Activated T-helper 17 cell treated with anti-CD3 and anti-CD28 coated beads, Interleukin-2, amount 50 U/mL, for 72 hours (primary cell): ENCODE measurements around the gene TBC1D9B. TPM values are rescaled to one million over a fixed set of nuclear protein-coding genes. Genes with fewer than 3 reads are reported as not detected.

Source experiments
- ATAC-seq: fragments of 150-1000 bp; cut with Tn5 transposase; replicated peaks from 2 replicates; pipeline ENCODE4 v1.10.0; 2021; ENCODE audit warnings: mild to moderate bottlenecking, moderate library complexity
- H3K27ac Mint-ChIP-seq: one replicate; pipeline ENCODE4 v1.8.0; 2022; ENCODE audit warnings: mixed read lengths
- H3K27me3 Mint-ChIP-seq: one replicate; pipeline ENCODE4 v1.8.0; 2022; ENCODE audit warnings: mixed read lengths
- H3K36me3 Mint-ChIP-seq: one replicate; pipeline ENCODE4 v1.8.0; 2022; ENCODE audit warnings: low read depth, mild to moderate bottlenecking, mixed read lengths
- H3K4me1 Mint-ChIP-seq: one replicate; pipeline ENCODE4 v1.8.0; 2022; ENCODE audit warnings: mixed read lengths
- H3K4me3 Mint-ChIP-seq: one replicate; pipeline ENCODE4 v1.8.0; 2022; ENCODE audit warnings: mild to moderate bottlenecking, mixed read lengths
- H3K9me3 Mint-ChIP-seq: one replicate; pipeline ENCODE4 v1.8.0; 2022; ENCODE audit warnings: mixed read lengths
- total RNA-seq, 2 donors: library from RNA; stranded (reverse); gene quantifications; one replicate each; pipeline ENCODE4 v1.2.3, GENCODE V29; 2022

Gene TBC1D9B
- total RNA-seq, 2 donors from 2014 or later, result 96.5 to 116 TPM

DNA sequence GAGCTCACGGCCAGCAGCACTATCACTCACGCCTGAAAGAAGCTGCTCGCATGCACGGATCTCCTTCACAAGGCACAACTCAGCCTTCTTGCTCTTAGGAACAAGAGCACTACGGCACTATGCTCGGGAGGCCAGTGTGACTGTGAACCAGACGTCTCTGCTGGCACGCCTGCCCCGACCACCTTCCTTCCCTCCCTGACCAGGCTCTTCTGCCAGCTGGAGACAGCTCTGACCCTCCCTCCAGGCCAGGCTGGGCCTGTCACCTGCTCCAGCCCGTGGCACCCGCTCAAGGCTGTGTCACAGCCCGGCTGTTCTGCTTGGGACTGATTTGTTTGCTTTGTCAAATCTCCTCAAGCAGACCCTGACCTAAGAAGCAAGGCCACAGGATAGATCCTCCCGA lies 7.0 kb downstream of the TBC1D9B start:
- Mint-ChIP-seq H3K9me3 (no peaks in the 10 kb centered on the region), H3K4me3 (no peak overlapping the region), H3K27ac (no peak overlapping the region), H3K4me1 (no peaks in the 10 kb centered on the region), H3K27me3 (no peaks in the 10 kb centered on the region), H3K36me3 (peaks cover 80% of the 10 kb centered on the region)
- no peak for ATAC-seq

DNA sequence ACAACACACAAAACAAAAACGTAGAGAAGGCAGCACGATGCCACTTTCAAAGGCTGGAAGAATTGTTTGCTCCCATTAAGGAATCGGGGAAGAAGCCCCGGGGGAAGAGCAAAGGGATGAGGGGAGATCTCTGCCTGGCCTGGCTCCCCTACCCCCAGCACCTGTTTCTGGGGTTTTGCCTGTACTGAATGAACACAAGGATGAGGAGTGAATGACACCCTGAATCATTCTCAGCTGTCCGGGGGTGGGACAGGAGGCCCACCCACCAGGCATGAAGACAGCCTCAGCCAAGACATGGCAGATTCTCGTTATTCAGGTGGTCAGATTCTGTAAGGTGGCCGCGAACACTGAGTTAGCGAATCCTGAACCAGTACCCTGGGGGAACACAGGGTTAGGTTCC lies 7.5 kb downstream of the TBC1D9B start:
- Mint-ChIP-seq H3K27me3 (no peaks in the 10 kb centered on the region), H3K9me3 (no peaks in the 10 kb centered on the region), H3K27ac (no peak overlapping the region), H3K4me3 (no peak overlapping the region), H3K4me1 (no peaks in the 10 kb centered on the region), H3K36me3 (peaks cover 80% of the 10 kb centered on the region)
- no peak for ATAC-seq

DNA sequence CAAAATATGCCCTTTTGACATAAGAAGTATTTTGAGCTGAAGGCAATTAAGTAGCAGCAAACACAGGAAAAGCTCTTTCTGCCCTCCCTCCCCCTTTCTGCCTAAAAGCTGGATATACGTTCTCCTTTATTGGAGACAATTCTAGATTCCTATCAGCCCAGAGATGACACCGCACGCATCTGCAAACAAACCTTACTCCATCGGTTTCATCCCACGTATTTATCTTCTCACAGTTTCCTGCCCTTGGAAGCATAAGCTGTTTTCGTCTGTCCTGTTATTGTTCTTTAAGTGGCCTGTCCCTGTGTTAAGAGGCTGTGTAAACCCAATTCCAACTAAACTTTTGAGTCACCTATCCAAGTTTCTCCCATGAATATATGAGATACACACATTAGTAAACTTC lies 11.8 kb downstream of the TBC1D9B start:
- Mint-ChIP-seq H3K4me3 (no peak overlapping the region), H3K27ac (no peak overlapping the region)

DNA sequence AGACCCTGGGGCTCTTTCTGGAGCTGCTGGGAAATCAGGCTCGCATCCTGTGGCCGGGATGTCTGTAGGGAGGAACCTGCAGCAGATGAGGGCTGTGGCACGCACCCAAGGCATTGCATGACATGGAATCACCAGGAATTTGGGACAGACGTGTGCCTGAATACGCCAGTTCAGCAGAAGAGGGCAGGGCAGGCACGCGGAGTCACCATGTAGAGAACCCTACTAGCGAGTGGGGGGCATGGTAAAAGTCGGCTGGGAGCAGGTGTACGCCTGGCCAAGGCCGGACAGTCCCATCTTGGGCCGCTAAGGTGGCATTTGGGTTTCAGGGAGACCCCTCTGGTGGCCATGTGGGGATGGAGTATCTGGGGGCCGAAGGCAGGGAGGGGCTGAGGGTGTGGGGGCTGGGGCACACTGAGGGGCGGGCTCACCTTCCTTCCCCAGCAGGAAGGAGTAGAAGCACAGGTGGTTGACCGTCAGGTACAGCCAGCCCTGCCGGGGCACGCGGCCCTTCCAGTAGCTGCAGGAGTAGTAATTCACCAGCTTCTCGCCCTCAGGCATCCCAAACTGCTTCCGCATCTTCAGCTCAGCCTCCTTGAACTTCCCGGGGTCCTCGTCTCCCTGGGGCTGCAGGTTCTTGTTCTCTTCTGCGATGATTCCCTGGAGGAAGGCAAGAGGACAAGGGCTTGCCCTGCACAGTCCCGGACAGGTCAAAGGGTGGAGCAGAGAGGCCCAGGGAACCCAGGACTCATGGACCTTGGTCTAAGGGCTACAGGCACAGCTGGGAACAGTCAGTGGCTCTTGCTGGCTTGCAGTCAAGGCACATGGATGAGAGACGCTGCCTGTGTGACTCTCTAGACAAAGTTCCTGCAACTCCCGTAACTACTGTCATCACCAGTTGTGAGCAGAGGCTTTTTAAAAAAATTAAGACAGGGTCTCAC lies 13.5 kb downstream of the TBC1D9B start:
- Mint-ChIP-seq H3K27me3 (no peaks in the 10 kb centered on the region), H3K4me3 (no peak overlapping the region), H3K27ac (no peak overlapping the region), H3K9me3 (no peaks in the 10 kb centered on the region), H3K4me1 (no peaks in the 10 kb centered on the region), H3K36me3 (peaks cover 58% of the 10 kb centered on the region)
- no peak for ATAC-seq

More for the DNA sequence above, 11.8 kb downstream of the TBC1D9B start:
- Mint-ChIP-seq H3K36me3 (peaks cover 58% of the 10 kb centered on the region), H3K9me3 (no peaks in the 10 kb centered on the region), H3K27me3 (no peaks in the 10 kb centered on the region), H3K4me1 (no peaks in the 10 kb centered on the region)
- ATAC-seq, result no peak

DNA sequence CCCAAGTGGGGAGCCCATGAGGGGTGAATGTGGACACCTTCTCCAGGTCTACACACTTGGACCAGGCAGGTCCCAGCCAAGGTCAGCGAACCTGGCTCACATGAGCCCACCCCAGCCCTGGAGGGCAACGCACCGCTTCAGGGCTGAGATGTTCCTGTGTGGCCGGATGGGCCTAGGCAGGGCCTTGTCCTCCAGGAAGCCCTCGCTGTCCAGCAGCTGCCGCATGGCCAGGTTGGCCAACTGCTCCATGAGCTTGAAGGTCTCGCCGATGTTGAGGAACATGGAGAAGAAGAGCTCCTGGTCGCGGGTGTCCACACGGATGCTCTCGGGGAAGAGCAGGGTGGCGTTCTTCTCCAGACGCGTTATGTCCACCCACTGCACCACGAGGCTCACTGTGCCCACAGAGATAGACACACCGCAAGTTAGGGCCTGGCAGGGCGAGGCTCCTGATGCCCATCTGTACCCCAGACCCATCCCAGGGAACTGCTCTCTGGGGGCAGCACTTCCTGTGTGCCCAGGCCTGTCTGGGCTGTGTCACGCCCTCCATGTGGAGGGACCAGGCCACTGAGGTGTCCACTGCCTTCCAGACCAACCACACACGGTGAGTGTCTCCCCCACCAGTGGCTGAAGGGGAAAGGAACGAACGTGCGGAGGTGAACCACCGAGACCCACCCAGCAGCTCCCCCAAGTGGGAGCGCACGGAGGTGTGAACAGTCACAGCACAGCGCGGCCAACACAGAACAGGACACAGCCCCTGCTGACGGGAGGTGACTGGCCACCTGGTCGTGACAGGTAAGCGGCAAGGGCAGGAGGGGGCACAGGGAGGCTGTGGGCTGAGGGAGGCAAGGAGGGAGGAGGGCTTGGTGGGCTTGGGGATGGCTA lies 14.4 kb downstream of the TBC1D9B start:
- Mint-ChIP-seq H3K4me3 (no peak overlapping the region), H3K4me1 (no peaks in the 10 kb centered on the region), H3K27me3 (no peaks in the 10 kb centered on the region), H3K27ac (no peak overlapping the region), H3K36me3 (peaks cover 58% of the 10 kb centered on the region), H3K9me3 (no peaks in the 10 kb centered on the region)
- ATAC-seq, result no peak

DNA sequence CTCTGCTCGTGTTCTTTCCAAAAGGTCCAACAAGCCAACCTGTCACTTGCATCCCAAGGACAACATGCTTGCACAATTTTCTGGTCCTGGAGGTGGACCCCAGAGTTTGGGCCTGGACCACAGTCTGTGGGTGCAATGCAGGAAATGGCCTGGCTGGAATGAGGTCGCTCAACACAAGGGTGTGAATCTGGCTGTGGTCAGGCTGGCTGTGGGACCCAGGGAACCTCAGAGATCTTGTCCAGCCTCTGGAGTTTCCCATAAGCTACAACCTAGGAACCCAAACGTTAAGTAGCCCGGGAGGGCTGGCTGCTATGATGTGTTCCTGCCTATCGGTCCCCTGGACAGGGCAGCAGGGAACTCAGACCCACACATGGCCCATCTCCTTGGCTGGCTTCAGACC lies 15.4 kb downstream of the TBC1D9B start:
- no peak overlapping the region for H3K4me3 Mint-ChIP-seq
- peaks cover 61% of the 10 kb centered on the region for H3K36me3 Mint-ChIP-seq
- ATAC-seq, result no peak
- H3K9me3 Mint-ChIP-seq, result no peaks in the 10 kb centered on the region
- H3K27me3 Mint-ChIP-seq, result no peaks in the 10 kb centered on the region
- no peak overlapping the region for H3K27ac Mint-ChIP-seq
- no peaks in the 10 kb centered on the region for H3K4me1 Mint-ChIP-seq

DNA sequence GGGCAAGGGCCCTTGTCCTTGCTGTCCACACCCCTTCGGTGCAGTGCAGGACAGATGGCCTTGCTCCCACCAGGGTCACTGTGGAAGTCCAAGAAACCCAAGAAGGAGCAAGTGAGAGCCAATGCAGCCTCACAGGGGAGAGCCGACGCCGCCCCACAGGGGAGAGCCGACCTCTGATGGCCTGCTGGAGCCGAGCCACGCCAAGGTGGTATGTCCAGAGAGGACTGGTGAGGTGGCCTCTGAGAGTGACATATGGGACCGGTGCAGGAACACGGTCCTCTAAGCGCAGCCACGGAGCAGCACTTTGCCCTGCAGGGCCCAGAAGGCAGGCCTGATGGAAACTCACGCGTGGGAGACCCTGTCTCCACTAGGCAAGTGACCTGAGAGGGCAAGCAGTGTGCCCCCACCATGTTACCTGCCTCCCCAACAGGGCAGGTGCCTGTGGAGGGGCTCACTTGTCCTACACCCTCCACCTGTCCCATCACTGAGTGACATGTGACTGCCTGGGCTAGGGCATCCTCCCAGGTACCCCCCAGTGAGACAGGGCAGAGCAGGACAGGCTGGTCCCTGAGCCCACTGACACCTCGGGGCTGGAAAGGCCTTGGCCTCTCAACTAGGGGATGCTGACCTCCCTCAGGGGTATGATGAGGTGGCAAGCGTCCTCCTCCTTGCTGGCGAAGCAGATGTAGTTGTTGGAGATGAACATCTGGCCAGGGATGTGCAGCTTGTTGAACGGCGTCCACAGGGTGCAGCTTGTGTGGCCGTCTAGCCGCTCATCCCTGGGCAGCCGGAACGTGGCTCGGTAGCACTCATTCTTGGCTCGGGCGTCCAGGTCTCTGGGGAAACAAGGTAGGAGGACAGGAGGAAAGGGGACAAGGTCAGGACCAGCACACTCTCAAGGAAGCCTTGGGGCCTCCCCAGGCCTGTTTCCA lies 16.7 kb downstream of the TBC1D9B start:
- H3K9me3 Mint-ChIP-seq, result no peaks in the 10 kb centered on the region
- ATAC-seq, result no peak
- peaks cover 66% of the 10 kb centered on the region for H3K36me3 Mint-ChIP-seq

DNA sequence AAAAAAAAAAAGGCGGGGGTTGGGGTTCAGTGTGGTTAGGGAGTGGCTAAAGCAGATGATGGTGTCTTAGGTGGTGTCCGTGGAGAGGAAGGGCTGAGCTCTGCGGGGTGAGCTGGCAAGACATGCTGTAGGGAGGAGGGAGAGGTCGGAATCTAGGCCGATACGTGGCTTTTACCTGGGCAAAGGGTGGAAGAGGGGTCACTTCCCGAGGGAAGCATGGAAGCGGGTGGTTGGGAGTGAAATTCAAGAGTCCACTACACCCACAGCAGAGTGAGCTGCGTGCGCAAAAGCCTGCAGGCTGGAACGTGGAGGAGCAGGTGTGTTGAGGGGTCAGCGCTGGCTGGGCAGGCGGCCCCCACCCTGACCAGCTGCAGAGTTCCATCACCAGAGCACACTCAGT lies 17.8 kb downstream of the TBC1D9B start:
- no peaks in the 10 kb centered on the region for H3K27me3 Mint-ChIP-seq
- ATAC-seq, result no peak
- no peak overlapping the region for H3K4me3 Mint-ChIP-seq
- H3K4me1 Mint-ChIP-seq, result no peaks in the 10 kb centered on the region
- no peaks in the 10 kb centered on the region for H3K9me3 Mint-ChIP-seq
- peaks cover 66% of the 10 kb centered on the region for H3K36me3 Mint-ChIP-seq
- H3K27ac Mint-ChIP-seq, result no peak overlapping the region

More for the DNA sequence above, 16.7 kb downstream of the TBC1D9B start:
- Mint-ChIP-seq H3K4me1 (no peaks in the 10 kb centered on the region), H3K4me3 (no peak overlapping the region), H3K27me3 (no peaks in the 10 kb centered on the region), H3K27ac (no peak overlapping the region)

DNA sequence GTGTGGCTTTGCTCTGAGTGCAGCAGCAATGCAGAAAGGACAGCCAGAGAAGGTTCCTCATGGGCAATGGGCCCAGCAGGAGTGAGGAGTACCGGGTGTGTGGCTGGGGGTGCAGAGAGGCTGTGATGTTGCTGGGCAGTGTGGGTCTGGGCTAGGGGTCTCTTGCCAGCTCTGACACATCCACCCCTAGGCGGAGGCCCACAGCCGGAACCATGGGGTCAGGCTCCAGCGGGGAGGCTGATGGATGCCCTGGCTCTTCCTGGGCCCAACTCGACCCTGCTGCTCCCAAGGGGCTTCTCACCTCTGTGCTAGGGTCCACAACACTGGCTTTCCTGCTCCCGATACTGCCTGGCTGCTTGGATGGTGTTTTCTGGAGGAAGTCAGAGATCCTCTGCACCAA lies 19.9 kb downstream of the TBC1D9B start:
- no peaks in the 10 kb centered on the region for H3K4me1 Mint-ChIP-seq
- H3K4me3 Mint-ChIP-seq, result no peak overlapping the region
- H3K27me3 Mint-ChIP-seq, result no peaks in the 10 kb centered on the region
- no peak overlapping the region for H3K27ac Mint-ChIP-seq
- no peak for ATAC-seq
- peaks cover 87% of the 10 kb centered on the region for H3K36me3 Mint-ChIP-seq
- peaks cover 6% of the 10 kb centered on the region for H3K9me3 Mint-ChIP-seq

DNA sequence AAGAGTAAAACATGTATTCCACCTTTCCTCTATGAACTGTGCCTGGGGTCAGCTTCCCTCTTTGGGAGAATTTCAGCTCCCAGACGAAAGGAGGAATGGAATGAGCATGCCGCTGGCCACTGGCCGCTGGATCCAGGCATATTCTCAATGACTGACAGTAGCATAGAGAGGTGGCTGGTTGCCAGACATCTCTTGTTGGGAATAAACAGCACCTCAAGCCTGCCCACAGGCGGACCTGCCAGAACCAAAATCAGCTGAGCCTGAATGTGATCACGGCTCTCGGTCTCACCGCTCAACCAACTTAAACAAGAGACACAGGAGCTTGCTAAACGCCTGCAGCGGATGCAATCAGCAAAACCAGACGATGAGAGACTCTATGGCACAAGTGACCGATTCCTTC lies 20.6 kb downstream of the TBC1D9B start:
- Mint-ChIP-seq H3K27me3 (no peaks in the 10 kb centered on the region), H3K27ac (no peak overlapping the region), H3K4me3 (no peak overlapping the region), H3K36me3 (peaks cover 87% of the 10 kb centered on the region), H3K4me1 (no peaks in the 10 kb centered on the region), H3K9me3 (peaks cover 6% of the 10 kb centered on the region)
- no peak for ATAC-seq

DNA sequence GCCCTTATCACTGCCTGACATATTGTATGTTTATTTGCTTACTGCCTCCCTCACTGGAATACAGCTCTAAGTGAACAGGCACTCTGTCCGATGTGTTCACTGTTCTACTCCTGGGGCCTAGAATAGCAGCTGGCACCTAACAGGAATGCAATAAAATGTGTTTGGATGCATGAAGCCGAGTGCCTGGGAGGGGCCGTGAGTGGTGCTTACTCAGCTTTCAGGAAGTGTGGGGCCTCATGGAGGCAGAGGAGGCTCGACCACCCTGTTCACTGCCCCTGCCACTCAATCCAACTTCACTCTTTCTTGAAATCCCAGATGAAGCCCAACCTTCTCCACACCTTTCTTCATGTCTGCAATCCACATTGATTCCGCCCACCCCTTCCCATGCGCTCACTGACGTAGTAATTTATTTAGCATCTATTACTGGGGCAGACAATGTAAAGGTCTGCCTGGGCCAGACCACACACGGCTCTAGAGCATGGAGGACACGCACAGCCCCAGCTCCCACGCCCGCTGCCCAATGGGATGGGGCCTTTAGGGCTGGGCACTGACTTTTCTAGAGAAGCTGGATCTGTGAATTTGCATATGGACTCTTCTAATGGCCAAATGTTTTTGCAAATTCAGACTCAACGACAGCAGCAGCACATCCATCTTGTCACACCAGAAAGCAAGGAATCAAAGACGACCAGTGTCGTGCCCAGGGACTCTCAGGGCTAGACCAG lies 21.3 kb downstream of the TBC1D9B start:
- H3K27me3 Mint-ChIP-seq, result no peaks in the 10 kb centered on the region
- H3K36me3 Mint-ChIP-seq, result peaks cover 87% of the 10 kb centered on the region
- H3K4me1 Mint-ChIP-seq, result no peaks in the 10 kb centered on the region
- peaks cover 6% of the 10 kb centered on the region for H3K9me3 Mint-ChIP-seq
- no peak overlapping the region for H3K4me3 Mint-ChIP-seq
- no peak for ATAC-seq
- H3K27ac Mint-ChIP-seq, result no peak overlapping the region

DNA sequence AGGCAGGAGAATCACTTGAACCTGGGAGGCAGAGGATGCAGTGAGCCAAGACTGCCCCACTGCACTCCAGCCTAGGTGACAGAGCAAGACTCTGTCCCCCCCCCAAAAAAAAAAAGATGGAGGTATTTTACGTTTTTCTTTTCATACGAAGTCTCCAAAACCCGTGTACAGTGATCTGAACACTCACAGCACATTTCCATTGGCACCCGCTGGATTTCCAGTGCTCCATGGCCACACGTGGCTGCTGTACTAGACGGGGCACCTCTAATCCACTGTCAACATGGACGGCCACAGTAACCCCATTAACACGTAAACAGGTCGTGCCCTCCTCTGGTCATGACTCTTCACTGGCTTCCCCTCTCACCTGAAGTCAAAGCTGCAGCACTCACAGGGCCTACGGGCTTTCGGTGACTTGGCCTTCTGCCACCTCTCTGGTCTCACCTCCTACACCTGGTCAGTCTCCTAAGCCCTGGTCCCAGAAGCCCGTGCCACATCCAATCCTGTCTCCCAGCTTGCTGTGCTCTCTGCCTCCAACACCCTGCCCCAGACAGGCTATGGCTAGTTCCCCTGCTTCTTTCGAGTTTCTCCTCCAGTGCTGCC lies 22.1 kb downstream of the TBC1D9B start:
- Mint-ChIP-seq H3K27ac (no peak overlapping the region), H3K36me3 (peaks cover 84% of the 10 kb centered on the region), H3K27me3 (no peaks in the 10 kb centered on the region), H3K4me1 (no peaks in the 10 kb centered on the region), H3K4me3 (no peak overlapping the region), H3K9me3 (peaks cover 6% of the 10 kb centered on the region)
- no peak for ATAC-seq

DNA sequence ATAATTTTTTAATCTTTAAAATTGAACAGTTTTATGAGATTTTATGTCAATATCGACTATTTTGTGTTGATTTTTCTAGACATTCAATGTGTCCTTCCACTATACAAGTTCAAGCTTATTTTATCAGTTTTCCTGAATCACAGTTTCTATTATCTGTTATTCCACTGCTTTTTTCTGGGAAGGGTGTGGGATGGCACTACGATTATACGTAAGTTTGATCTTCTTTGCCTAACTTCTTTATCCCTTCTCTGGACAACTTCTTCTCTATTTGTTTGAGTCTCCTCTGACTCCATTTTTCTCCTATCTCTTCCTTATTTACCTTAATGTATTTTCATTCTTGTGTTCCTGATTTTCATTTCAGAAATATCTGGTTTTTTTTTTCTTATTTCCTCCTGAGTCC lies 24.5 kb downstream of the TBC1D9B start:
- no peaks in the 10 kb centered on the region for H3K27me3 Mint-ChIP-seq
- no peaks in the 10 kb centered on the region for H3K4me1 Mint-ChIP-seq
- H3K9me3 Mint-ChIP-seq, result peaks cover 6% of the 10 kb centered on the region
- no peak for ATAC-seq
- H3K36me3 Mint-ChIP-seq, result peaks cover 62% of the 10 kb centered on the region
- no peak overlapping the region for H3K4me3 Mint-ChIP-seq
- H3K27ac Mint-ChIP-seq, result no peak overlapping the region
